NCI-H2107 (cell line): ENCODE data around the gene GABRG3.

Experiments
- DNase-seq: peaks from one replicate; lab custom pipeline; 2025; lab: John Stamatoyannopoulos, UW

Gene GABRG3

DNA sequence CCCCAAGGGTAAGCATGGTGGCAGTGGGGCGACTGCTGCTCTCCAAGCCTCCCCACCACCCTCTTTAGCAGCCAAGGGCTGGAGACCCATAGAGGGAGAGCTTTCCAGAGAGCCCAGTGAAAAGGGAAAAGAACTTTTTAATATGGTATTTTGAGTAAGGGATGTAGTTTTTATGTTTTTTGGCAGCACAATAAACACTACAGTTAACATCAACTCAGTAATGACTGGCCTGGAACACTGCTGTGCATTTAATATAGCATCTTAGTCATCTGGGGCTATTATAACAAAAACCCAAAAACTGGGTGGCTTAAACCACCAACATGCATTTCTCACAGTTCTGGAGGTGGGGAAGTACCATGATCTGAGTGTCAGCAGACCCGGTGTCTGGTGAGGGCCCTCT, 495.8 kb downstream of the GABRG3 start:
- DNase-seq = no peak

DNA sequence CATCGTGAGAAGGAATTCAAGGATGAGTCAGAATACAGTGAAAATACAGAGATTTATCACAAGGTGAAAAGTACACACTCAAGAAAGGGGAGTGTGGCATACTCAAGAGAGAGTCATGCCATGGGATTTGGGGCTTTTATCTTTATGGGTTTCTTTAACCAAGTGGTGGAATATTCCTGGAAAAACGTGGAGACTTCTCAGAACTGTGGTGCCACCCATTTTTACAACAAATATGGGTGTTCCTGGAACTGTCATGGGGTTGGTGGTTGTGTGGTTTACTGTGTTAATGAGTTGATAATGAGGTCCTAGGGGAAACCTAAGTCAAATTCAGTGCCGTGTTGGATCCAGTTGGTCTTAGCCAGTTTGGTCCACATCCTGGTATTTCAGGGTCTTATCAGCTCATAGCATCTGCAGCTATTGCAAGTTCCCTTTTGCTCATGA, 497.2 kb downstream of the GABRG3 start:
- DNase-seq = no peak

DNA sequence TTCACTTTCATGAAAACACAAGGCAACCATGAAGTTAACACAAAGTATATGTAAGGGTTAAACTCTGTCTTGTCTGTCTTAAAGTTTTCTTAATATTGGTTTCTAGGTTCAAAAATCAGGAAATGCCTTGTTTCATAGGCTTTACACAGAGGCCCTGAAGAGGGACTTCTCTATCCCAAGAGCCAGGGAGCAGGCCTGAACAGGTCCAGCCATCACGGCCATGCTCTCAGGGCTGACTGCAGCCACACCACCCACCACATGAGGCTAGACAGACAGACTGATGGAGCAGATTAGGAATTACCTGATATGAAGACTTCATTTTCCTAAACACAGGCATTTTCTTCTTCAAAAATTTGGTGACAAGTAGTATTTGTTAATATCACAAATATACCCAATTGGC, 502.9 kb downstream of the GABRG3 start:
- no peak for DNase-seq

DNA sequence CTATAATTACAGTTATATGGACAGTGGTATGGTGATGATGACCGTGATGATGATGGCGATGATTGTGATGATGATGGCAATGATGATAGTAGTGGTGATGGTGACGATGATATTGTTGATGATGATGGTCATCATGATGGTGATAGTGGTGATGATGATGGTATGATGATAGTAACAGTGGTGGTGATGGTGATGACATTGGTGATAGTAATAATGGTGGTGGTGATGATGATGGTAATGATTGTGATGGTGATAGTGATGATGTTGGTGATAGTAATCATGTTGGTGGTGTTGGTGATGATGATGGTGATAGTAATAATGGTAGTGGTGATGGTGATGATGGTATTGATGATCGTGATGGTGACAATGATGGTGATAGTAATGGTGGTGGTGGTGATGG, 504.4 kb downstream of the GABRG3 start:
- no peak for DNase-seq

DNA sequence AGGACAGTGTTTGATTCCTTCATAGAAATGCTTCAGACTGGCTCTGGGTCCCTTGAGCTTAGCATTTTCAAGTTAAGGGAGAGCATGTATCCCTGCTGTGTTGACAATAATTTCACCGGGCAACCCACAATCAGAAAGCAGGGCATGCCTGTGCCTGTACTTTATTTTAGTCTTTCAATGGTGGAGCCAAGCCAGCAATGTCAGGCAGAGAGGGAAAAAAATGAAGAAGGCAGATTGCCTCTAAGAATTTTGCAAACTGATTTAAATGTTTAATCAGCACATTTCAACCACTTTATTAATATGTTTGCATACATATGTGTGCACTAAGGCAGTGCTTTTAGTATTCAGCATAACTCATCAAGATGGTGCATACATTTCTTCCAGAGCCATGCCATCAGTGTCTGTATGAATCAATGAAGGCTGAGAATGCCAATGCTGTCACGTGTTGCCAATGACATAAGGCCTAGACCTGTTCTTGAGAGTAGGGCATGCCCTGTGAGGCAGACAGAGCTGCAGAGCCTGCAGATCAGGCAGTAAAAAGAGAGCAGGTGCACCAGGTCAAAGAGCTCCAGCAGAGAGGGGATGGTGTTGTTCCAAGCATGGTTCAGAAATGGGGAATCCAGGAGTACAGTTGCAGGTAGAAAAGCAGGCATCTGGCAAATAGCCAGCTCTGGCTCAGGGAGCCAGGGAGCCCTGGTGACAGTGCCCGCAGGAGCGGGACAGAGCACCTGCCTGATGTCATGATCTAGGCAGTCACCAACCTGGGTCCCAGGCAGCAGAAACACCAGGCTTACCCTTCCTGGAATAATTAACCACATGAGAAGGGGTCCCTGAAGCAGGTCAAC, 508.5 kb downstream of the GABRG3 start:
- DNase-seq = no peak

DNA sequence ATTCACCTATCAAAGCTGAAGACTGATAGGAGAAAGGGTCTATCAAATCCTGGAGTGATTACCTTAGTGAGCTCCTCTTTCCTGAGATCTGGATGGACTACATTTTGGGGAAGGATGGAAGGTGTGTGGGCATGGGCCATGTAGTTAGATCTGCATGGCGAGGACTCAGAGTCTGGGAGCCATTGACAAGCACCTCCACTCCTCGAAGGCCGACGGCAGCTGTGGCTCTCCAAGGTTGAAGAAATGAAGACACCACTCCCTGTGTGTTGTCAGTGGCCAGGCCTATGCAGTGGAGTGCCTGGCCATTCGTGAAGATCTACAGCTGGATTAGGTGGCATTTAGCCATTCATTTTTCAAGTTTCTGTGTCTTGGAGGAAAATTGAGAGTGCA, 509.2 kb downstream of the GABRG3 start:
- DNase-seq = no peak

DNA sequence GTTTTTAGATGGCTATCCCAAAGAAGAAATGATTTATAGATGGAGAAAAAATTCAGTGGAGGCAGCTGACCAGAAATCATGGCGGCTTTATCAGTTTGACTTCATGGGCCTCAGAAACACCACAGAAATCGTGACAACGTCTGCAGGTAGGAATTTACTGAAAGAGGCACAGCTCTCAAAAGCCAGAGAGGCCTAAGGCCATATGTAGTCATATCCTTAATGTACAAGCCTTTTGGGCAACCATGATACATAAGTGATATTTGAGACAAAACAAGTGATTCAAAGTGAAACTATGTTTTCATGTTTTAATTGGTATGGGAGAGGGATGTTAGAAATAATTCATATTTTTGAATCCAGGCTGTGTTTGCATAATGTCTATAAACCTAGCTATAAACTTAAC, 509.7 kb downstream of the GABRG3 start:
- DNase-seq = no peak

DNA sequence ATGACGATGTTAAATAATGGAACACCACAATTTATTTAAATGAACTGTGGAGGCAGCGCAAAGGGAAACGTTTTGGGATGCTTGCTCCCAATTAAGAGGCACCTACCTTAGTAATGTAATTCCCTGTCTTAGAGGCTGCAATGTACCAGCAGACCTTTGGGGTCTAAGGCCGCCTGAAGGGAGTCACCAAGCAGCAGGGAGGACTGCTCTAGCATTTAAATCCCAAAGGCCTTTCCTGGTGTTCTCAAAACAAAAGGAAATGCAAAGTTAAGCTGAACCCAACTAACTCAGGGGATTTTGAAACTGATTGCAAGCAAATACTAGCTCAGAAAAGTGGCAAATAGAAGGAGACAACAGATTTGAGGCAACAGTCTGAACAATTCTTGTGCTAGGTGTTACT, 510.8 kb downstream of the GABRG3 start:
- no peak for DNase-seq

DNA sequence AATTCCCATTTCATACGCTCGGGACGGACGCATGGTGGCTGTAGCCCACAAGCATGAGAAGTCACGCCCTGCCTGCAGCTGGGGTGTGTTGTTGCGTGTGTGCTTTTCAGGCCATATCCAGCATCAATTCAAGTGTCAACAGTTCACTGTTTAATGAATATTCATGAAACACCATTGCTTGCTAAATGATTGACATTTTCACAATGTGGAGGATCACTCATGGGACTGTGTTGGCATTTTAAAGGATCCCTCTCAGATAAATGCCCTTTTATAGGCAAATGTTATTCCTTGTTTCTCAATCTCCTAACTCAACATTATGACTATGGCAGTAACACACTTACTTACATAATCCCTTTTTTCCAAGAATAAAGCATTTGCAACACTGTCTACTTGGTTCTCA, 511.3 kb downstream of the GABRG3 start:
- DNase-seq = no peak

DNA sequence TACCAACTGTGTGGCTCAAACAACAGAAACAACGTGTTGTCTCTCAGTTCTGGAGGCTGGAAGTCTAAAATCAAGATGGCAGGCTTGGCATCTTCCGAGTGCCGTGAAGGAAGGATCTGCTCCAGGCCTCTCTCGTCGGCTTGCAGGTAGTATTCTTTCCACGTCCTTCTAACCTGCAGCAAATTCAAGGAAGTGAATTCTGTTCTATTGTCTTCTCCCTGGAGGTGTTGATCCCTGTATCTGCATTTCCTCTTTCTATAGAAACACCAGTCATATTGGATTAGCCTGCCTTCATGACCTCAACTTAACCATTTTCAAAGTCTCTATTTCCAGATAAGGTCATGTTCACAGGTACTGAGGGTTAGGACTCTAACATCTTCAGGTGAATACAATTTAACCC, 512.1 kb downstream of the GABRG3 start:
- no peak for DNase-seq

DNA sequence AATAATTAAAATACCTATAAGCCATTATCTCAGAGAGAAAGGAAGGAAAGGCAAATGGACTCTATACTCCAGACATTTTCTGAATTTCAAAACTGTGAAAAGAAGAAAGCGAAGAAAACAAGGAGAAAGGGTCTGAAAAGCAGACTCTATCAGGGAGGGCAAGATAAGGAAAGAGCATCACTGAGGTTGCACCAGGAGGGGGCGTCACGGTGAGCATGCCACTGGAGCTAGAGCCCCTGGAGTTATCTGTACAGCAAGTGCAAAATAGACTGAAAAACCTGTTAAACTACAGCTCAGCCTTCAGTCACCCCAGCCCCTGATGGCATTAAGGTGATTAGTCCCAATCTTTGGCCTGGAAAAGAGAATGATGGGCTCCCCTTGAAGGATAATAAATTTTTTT, 514.3 kb downstream of the GABRG3 start:
- no peak for DNase-seq

DNA sequence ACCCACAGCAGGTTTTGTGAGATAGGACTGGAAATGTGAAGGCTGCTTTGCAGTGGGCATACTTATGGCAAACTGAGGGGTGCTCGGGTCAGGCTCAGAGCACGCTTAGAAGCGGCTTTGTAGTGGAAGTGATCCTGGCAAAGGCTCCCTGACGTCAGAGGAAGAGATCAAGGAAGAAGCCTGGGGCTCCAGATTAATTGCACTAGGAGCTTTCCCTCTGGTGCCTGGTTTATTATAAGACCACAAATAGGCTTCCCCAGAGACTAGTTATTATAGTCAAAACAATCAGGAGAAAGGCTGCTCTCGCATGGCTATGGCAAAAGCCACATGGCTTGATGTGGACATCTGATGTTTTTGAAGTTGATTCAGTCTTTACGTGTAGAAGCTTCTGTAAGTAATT, 515.1 kb downstream of the GABRG3 start:
- no peak for DNase-seq

DNA sequence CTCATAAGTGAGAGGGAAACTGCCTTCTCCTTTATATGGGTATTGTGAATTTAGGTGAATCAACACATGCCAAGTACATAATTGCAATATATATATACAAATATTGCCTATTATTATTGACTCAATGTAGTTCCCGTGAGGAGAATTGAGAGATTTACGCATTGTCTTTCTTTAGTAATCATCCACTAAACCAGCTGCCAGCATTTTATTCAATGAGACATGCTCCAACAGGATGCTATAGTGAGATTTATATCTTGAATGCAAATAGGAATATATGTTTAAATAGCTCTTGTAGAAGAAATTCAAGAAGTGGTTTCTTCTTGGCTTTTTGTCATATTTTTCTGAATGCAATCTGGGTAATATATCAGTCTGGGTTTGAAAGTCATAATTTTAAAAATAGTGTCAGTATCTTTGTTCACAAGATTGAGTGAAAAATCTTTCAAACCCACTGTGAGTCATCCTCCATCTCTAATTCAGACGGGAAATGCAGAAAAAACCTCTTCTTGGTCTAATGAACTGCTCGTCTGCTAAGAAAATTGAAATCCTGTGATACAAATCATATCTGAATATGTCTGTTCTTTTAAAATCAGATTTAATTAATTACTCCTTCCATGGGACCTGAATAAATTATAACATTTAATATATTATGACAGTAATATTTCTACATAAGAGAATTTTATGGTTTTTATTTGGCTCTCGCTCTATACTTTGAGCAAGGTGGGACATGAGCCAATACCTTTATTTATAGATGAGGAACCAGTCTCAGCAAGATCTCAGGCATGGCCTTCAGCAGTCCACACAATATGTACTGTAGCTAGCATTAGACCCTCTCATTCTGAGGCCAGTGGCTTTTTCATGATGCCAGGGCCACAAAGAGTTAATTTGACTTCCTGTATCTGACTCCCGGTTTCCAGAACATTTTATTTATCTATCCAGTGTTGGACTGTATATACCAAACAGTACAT, 516.0 kb downstream of the GABRG3 start:
- DNase-seq = no peak

DNA sequence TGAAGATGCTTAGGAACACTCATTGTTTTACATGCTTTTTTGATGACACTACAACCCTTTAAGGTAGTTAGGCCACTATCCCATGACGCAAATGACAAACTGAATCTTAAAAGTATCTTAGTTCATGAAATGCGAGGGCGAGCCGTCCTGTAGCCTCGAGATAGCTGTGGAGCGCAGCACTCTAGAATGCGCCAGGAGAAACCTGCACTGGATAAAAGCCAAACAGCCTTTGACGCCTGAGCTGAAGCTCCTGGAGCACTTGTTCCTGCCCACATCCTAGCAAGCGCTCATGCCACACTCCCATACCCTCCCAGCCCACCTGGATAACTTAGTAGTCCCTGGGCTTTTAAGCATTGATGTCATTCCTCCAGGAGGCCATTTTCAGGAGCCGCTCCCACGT, 516.9 kb downstream of the GABRG3 start:
- no peak for DNase-seq

DNA sequence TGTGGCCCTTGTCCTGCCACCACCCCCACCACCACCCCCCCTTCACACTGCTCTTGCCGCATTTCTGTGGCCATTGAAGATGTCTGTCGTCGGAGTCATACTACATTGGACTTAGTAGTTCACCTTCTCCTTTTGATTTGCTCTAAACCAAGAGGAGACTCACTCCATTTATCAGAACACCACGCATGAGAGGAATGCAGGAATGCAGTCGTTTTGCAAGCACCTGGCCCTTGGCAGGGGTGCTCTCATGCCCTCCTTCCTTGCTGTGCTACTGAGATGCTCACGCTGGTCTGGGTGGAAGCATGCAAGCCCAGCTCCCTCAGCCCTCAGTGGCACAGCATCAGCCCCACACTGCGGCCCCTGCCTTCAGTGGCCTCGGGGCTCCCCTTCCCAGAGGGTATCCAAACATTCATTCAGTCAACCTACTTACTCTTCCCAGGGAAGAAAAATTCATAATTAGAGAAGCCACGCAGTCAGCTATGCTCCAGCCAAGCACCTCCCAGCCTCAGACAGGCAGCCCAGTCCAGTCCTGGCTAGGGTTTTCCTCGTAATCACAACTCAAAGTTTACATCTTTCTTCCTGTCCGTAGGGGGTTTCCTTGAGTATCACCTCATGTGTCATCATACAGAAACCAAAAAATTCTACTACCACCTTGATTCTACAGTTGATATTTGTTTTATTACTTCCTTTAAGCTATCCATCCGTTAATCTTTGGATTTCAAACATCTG, 520.0 kb downstream of the GABRG3 start:
- DNase-seq = no peak

DNA sequence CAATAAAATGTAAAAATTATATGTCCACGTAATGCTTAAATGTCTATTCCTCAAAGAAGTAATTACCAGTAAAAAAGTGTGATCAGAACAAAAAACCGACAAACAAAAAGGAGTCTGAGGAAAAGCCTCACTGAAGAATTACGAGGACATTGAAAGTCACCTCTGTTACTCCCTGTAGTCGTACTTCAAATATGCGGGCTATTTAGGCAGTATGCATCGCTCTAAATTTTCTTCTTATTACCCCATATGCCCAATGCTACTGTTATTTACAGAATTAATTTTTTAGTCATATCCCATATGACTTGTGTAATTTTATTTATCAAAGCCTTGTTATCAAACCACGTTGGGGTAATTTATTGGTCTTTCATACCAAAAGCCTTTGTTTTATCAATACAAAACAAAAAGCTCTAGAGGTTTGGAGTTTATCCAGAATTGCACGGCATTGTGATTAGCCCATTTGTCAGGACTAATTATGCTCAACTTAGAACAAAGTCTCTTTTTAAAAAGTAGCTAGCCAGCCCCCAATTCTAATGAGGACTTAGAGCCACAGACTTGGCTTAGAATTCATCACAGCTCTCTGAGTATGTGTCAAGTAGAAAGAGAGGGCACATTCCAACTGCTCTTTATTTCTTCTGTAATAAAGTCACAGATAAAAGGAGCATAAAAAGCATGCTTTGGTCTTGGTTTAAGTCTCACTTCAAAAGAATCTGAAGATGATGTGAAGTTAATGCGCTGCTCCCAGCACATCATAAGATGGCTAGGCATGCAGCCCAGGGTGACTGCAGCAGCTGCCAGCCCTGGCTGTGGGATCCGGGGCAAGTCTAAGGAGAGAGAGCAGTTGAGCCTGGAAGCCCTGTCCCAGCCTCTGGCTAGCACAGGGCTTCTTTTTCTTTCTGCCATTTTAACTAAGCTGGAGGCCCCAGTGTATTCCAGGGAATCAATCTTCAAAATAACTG, 521.0 kb downstream of the GABRG3 start:
- no peak for DNase-seq

DNA sequence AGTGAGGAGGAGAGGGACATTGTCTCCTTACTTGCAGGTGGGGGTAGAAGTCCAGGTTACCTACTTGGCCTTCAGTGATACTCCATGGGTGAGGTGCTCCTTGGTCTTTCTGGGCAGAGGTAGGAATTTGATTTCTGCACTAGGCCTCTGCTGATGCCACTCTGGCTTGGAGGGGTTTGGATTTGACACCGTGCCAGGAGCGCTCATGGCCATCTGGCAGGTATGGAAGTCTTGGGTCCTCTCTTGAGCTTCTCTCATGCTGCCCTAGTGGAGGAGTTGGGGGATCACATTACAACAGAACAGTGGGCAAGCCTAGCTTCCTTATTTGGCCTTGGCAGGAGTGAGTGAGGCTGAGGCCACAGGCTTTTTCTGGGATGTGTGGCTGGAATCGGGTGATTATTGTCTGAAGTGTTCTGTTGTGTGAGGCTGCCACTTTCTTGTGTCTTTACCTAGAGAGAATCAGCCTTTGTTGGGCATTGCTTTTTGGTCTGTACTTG, 525.0 kb downstream of the GABRG3 start:
- DNase-seq = no peak

DNA sequence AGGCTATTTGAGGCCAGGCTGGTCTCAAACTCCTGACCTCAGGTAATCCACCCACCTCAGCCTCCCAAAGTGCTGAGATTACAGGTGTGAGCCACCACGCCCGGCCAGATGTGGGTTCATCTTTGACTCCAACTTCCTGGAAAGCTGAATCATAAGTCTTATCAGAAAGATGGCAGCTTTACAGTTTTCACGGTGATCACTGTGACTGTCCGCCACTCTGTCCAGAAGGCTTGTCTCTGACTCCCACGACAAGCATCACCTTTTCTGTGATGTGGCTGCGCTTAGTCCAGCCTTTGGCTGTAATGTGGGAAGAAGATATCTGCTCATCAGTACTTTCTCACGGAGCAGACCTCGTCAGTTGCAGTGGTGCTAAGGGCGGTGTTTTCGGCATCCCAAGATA, 527.7 kb downstream of the GABRG3 start:
- no peak for DNase-seq

DNA sequence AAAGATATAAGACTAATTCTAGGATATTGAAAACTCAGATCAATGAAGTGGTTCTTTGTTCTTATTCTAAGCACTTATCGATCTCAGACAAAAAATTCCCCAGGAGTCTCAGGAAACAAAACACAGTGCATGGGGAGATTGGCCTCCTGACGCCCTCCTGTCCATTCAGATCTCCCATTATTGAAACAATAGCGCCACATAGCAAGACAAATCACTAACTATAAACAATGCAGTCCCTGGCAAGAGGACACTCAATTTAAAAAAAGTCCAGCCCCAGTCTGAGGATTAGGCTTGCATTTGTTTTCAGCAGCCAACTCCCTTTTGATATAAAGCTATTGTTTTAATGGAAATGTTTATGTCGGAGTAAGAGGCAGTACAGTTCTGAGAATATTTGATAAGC, 528.2 kb downstream of the GABRG3 start:
- no peak for DNase-seq

DNA sequence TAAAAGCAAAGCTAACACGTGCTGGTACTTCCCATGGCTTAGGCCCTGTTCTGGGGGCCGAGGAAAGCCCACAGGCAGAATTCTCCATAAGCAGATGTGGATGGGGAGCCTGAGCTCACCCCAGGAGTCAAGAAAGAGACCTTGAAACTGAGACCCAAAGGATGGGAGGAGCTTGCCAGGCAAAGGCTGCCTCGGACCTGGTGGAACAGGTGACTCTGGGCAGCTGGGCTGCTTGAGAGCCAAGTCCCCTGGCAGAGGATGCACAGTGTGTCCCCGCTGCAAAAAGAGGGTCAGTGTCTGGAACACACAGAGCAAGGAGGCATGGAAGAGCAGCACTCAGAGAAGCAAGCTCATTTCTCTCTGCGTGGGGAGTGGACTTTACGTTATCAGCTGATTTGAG, 528.7 kb downstream of the GABRG3 start:
- DNase-seq = no peak

DNA sequence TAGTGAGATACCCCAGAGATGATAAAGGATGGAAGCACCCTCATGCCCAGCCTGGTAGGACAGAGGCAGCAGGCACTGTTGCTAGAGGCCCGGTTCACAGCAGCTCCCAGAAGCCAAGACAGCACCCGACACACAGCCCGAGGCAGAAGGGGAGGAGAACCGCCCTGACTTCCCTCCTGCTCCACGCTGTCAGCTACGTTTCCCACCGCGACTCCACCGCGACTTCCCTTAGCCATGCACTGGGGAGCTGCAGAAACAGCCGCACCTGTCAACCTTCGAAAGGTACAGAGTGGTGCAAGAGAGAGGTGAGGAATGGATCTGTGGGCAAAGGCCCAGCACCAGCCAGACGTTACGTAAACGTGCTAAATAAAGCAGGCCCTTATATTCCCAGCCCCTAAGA, 529.2 kb downstream of the GABRG3 start:
- DNase-seq = no peak
